Coronary artery (tissue), 2 donors: ENCODE measurements around the gene TNRC6B.

ENCODE experiments used
- DNase-seq: peaks from one replicate; pipeline ENCODE4 v3.0.0-alpha.2; 2017; ENCODE audit warnings: low spot score
- H3K27ac ChIP-seq, 2 donors: fragments of 200-600 bp; sonication (generic); one replicate each; pipeline ENCODE4 v1.5.1; 2016 to 2019
- H3K4me3 ChIP-seq: fragments of 200-600 bp; sonication (generic); 2 replicates; pipeline ENCODE4 v1.5.1; 2016; ENCODE audit warnings: mild to moderate bottlenecking, moderate library complexity
- CTCF ChIP-seq: fragments of 200-600 bp; sonication (generic); IDR thresholded peaks from one replicate; pipeline ENCODE4 v1.5.1; 2019; ENCODE audit warnings: antibody characterized with exemption

Gene TNRC6B

GRCh38 chr22:40348025-40348658 is 170.4 kb downstream of the TNRC6B start:
- peak; percentile 52 for TF ChIP-seq CTCF
- H3K27ac ChIP-seq, result no peak overlapping the region
- peak overlapping the region; percentile 87 for H3K4me3 ChIP-seq
- no peak for DNase-seq

GRCh38 chr22:40352763-40353162 is 175.0 kb downstream of the TNRC6B start:
- no peak for DNase-seq
- no peak for TF ChIP-seq CTCF
- Histone ChIP-seq H3K4me3 (no peak overlapping the region), H3K27ac (no peak overlapping the region)

- Histone ChIP-seq H3K4me3 (no peak overlapping the region), H3K27ac (no peak overlapping the region)
- no peak for DNase-seq
- no peak for TF ChIP-seq CTCF
Measured at GRCh38 chr22:40361100-40361499, 183.4 kb downstream of the TNRC6B start.

- no peak for TF ChIP-seq CTCF
- no peak for DNase-seq
- no peak overlapping the region for H3K27ac ChIP-seq
- no peak overlapping the region for H3K4me3 ChIP-seq
Measured at GRCh38 chr22:40363059-40363458, 185.3 kb downstream of the TNRC6B start.

- TF ChIP-seq CTCF, result no peak
- Histone ChIP-seq H3K27ac (no peak overlapping the region), H3K4me3 (no peak overlapping the region)
- DNase-seq, result no peak
Measured at GRCh38 chr22:40364431-40364830, 186.7 kb downstream of the TNRC6B start.

- Histone ChIP-seq H3K27ac (no peak overlapping the region), H3K4me3 (no peak overlapping the region)
- DNase-seq, result no peak
- no peak for TF ChIP-seq CTCF
Measured at GRCh38 chr22:40366068-40366467, 188.3 kb downstream of the TNRC6B start.

GRCh38 chr22:40367342-40367741 is 189.6 kb downstream of the TNRC6B start:
- Histone ChIP-seq H3K27ac (no peak overlapping the region), H3K4me3 (no peak overlapping the region)
- no peak for TF ChIP-seq CTCF
- DNase-seq, result no peak
